Loucy (cell line): Measurements from ENCODE around the gene HOXA9.

Experiments used
- H2AFZ ChIP-seq: fragments of 200-600 bp; sonication (generic); 2 replicates; pipeline ENCODE4 v1.6.0; 2016; ENCODE audit warnings: antibody characterized with exemption, mild to moderate bottlenecking, low read length, moderate library complexity
- H3F3A ChIP-seq: fragments of 200-600 bp; 2 replicates; pipeline ENCODE4 v1.6.0; 2016; ENCODE audit warnings: antibody characterized with exemption, low read depth, mild to moderate bottlenecking
- H3K27me3 ChIP-seq: fragments of 200-600 bp; sonication (generic); 2 replicates; pipeline ENCODE4 v1.6.1; 2014; ENCODE audit warnings: low read length, mild to moderate bottlenecking; ENCODE audit not compliant: insufficient read depth, poor library complexity, severe bottlenecking
- H3K36me3 ChIP-seq: fragments of 200-600 bp; sonication (generic); 2 replicates; pipeline ENCODE4 v1.6.1; 2016; ENCODE audit warnings: low read length; ENCODE audit not compliant: insufficient read depth
- H3K4me1 ChIP-seq: fragments of 200-600 bp; sonication (generic); 2 replicates; pipeline ENCODE4 v1.5.1; 2014; ENCODE audit warnings: low read length, mild to moderate bottlenecking; ENCODE audit not compliant: insufficient read depth, poor library complexity, severe bottlenecking
- H3K4me2 ChIP-seq: fragments of 200-600 bp; sonication (generic); 2 replicates; pipeline ENCODE4 v1.6.0; 2014; ENCODE audit warnings: antibody characterized with exemption, low read length, low read depth, mild to moderate bottlenecking; ENCODE audit not compliant: poor library complexity, severe bottlenecking
- H3K4me3 ChIP-seq: fragments of 200-600 bp; sonication (generic); 2 replicates; pipeline ENCODE4 v1.5.1; 2014; ENCODE audit warnings: low read length, mild to moderate bottlenecking, mixed read lengths; ENCODE audit not compliant: poor library complexity, severe bottlenecking
- H3K79me2 ChIP-seq: fragments of 200-600 bp; sonication (generic); 2 replicates; pipeline ENCODE4 v1.6.1; 2014; ENCODE audit warnings: low read length; ENCODE audit not compliant: insufficient read depth
- H3K9ac ChIP-seq: fragments of 200-600 bp; sonication (generic); 2 replicates; pipeline ENCODE4 v1.6.0; 2014; ENCODE audit warnings: mild to moderate bottlenecking, low read depth, low read length, moderate library complexity; ENCODE audit not compliant: poor library complexity, severe bottlenecking
- H3K9me2 ChIP-seq: fragments of 200-600 bp; sonication (generic); replicated peaks from 2 replicates; pipeline ENCODE4 v1.6.1; 2016; ENCODE audit warnings: low read depth, low read length, mixed read lengths
- H3K9me3 ChIP-seq: fragments of 200-600 bp; sonication (generic); 2 replicates; pipeline ENCODE4 v1.6.1; 2014; ENCODE audit warnings: mild to moderate bottlenecking, antibody characterized with exemption, low read length, low read depth; ENCODE audit not compliant: insufficient read depth
- H4K20me1 ChIP-seq: fragments of 200-600 bp; sonication (generic); 2 replicates; pipeline ENCODE4 v1.6.0; 2014; ENCODE audit warnings: antibody characterized with exemption, low read length, mild to moderate bottlenecking; ENCODE audit not compliant: insufficient read depth, poor library complexity, severe bottlenecking
- EZH2phosphoT487 ChIP-seq: fragments of 200-600 bp; IDR thresholded peaks from 2 replicates; pipeline ENCODE4 v1.6.1; 2018; ENCODE audit warnings: antibody characterized with exemption, mild to moderate bottlenecking, moderate library complexity, borderline replicate concordance
- TF ChIP-seq, protein P1 (sequence below): fragments of 200-600 bp; sonication (generic); conservative IDR thresholded peaks from 2 replicates; pipeline ENCODE4 v1.5.1; 2014; ENCODE audit warnings: mild to moderate bottlenecking, antibody characterized with exemption, low read length

HOXA9 gene

GRCh38 chr7:27156508-27156898 lies 8.8 kb downstream of the HOXA9 start, which contains the start of gene HOXA7:
Gene HOXA7 (minus strand): TSS chr7:27156675. CDS start chr7:27156545, 130 bp downstream.
- Histone ChIP-seq H3K36me3 (0 out of 2 replicates have a peak, but pooled peaks cover 3% of the 10 kb centered on the region), H3K4me1 (peaks cover 29% of the 10 kb centered on the region), H3K4me2 (peak within 1 kb of the TSS; percentile 91), H3K27me3 (peaks cover 8% of the 10 kb centered on the region), H3K9me3 (no peaks in the 10 kb centered on the region), H4K20me1 (peaks cover 8% of the 10 kb centered on the region), H3K9me2 (no peaks in the 10 kb centered on the region), H3F3A (no peaks in the 10 kb centered on the region), H3K79me2 (peaks cover 98% of the 10 kb centered on the region), H2AFZ (no peak within 1 kb of the TSS), H3K4me3 (peak within 1 kb of the TSS; percentile 94), H3K9ac (peak within 1 kb of the TSS; percentile 99)
- TF ChIP-seq, protein P1, sequence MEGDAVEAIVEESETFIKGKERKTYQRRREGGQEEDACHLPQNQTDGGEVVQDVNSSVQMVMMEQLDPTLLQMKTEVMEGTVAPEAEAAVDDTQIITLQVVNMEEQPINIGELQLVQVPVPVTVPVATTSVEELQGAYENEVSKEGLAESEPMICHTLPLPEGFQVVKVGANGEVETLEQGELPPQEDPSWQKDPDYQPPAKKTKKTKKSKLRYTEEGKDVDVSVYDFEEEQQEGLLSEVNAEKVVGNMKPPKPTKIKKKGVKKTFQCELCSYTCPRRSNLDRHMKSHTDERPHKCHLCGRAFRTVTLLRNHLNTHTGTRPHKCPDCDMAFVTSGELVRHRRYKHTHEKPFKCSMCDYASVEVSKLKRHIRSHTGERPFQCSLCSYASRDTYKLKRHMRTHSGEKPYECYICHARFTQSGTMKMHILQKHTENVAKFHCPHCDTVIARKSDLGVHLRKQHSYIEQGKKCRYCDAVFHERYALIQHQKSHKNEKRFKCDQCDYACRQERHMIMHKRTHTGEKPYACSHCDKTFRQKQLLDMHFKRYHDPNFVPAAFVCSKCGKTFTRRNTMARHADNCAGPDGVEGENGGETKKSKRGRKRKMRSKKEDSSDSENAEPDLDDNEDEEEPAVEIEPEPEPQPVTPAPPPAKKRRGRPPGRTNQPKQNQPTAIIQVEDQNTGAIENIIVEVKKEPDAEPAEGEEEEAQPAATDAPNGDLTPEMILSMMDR, result no peak
- TF ChIP-seq EZH2phosphoT487, result no peak

DNA sequence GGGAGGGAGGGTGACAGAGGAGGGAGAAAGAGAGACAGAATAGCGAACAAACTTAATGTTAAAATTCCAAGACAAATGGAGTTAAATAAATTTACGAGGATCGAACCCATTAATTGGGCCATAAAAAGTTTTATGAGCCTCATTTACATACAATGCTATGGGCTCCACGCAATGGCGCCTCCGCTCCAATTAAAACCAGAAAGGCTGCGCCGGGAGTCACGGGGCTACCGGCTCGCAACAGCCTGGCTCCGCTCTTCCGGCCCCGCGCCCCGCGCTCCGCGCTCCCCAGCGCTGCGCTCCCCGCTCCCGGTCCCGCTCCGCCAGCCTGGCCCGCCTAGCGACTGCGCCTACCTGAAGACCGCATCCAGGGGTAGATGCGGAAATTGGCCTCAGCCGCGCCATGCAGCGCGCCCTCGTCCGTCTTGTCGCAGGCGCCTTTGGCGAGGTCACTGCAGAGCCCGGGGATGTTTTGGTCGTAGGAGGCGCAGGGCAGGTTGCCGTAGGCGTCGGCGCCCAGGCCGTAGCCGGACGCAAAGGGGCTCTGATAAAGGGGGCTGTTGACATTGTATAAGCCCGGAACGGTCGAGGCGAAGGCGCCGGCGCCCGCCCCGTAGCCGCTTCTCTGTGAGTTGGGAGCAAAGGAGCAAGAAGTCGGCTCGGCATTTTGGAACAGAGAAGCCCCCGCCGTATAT lies 9.4 kb downstream of the HOXA9 start:
- H3K4me2 ChIP-seq, result peak overlapping the region; percentile 91
- peaks cover 14% of the 10 kb centered on the region for H4K20me1 ChIP-seq
- no peak overlapping the region for H2AFZ ChIP-seq
- H3K27me3 ChIP-seq, result peaks cover 14% of the 10 kb centered on the region
- H3K79me2 ChIP-seq, result peaks cover 99% of the 10 kb centered on the region
- H3F3A ChIP-seq, result no peaks in the 10 kb centered on the region
- H3K9me2 ChIP-seq, result no peaks in the 10 kb centered on the region
- TF ChIP-seq EZH2phosphoT487, result no peak
- TF ChIP-seq, protein P1, result no peak
- peak overlapping the region; percentile 94 for H3K4me3 ChIP-seq
- H3K9ac ChIP-seq, result peak overlapping the region; percentile 99
- no peaks in the 10 kb centered on the region for H3K9me3 ChIP-seq
- H3K36me3 ChIP-seq, result 0 out of 2 replicates have a peak, but pooled peaks cover 3% of the 10 kb centered on the region
- peaks cover 29% of the 10 kb centered on the region for H3K4me1 ChIP-seq

DNA sequence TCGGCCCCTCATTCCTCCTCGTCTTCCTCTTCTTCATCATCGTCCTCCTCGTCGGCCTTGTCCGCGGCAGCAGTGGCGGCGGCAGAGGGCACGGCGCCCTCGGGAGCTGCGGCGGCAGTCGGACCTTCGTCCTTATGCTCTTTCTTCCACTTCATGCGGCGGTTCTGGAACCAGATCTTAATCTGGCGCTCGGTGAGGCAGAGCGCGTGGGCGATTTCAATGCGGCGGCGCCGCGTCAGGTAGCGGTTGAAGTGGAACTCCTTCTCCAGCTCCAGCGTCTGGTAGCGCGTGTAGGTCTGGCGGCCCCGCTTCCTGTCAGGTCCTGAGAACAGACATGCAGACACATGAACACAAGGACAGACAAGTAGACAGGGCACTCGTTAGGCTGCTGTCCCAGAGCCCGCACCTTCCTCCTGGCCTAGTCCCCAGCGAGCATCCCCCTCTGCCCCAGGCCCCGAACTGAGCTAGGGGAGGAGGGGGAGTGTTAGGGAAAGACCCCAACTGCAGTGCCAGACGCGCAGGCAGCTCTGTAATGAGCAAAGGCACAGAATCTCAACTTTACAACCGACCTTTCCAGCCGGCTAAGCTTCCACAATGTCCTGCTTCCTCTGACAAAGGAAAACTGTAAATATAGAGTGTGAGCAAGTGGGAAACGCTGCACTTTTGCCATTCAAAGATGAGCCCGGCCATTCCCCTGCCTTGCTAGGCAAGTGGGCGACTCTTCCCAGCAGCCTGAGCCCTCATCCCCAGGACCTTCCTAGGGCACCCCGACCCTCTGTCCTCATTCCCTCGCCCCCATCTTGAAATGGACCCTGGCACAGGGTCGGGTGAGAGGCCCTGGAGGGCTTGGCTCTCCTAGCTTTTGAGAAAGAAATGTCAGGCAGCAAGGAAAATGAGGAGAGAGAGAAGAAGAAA lies 10.2 kb downstream of the HOXA9 start:
- Histone ChIP-seq H3K4me1 (peaks cover 29% of the 10 kb centered on the region), H3K36me3 (peaks cover 7% of the 10 kb centered on the region; the same call in 1 of the 2 replicates), H2AFZ (no peak overlapping the region), H3K9me2 (no peaks in the 10 kb centered on the region), H4K20me1 (peaks cover 20% of the 10 kb centered on the region), H3K27me3 (peaks cover 20% of the 10 kb centered on the region), H3K4me2 (peak overlapping the region; percentile 91), H3K79me2 (peaks cover 100% of the 10 kb centered on the region), H3K9me3 (no peaks in the 10 kb centered on the region), H3F3A (no peaks in the 10 kb centered on the region), H3K4me3 (peak overlapping the region; percentile 94), H3K9ac (peak overlapping the region; percentile 99)
- TF ChIP-seq, protein P1, result no peak
- no peak for TF ChIP-seq EZH2phosphoT487
